Transverse colon (tissue), 4 donors: ENCODE data around the gene RGS5. TPM values are rescaled to one million over a fixed set of nuclear protein-coding genes. Genes with fewer than 3 reads are reported as not detected.

Experiments used
- DNase-seq: peaks from one replicate; pipeline ENCODE4 v3.0.0-alpha.2; 2019
- H3K27ac ChIP-seq, 4 donors: fragments of 200-600 bp; sonication (generic); 2 replicates each; pipeline ENCODE4 v1.5.1; 2016 to 2018; ENCODE audit warnings: inconsistent platforms in 4 of 4
- H3K27me3 ChIP-seq: fragments of 200-600 bp; sonication (generic); 2 replicates; pipeline ENCODE4 v1.5.1; 2017; ENCODE audit warnings: inconsistent platforms
- H3K36me3 ChIP-seq, 4 donors: fragments of 200-600 bp; sonication (generic); 2 replicates each; pipeline ENCODE4 v1.5.1; 2017 to 2019; ENCODE audit warnings: inconsistent platforms in 4 of 4
- H3K4me1 ChIP-seq, 4 donors: fragments of 200-600 bp; sonication (generic); 2 replicates each; pipeline ENCODE4 v1.5.1; 2017 to 2020; ENCODE audit warnings: inconsistent platforms in 4 of 4
- H3K4me3 ChIP-seq, 4 donors: fragments of 200-600 bp; sonication (generic); 1 replicate in 1 of 4; 2 replicates in 3 of 4; pipeline versions ENCODE4 v1.5.1 to v1.6.1; 2017 to 2019; ENCODE audit warnings: inconsistent platforms in 4 of 4
- H3K9me3 ChIP-seq, 2 donors: fragments of 200-600 bp; sonication (generic); 2 replicates each; pipeline ENCODE4 v1.5.1; 2017 to 2019; ENCODE audit warnings: inconsistent platforms in 2 of 2
- EP300 ChIP-seq: sonication (generic); formaldehyde crosslinking; IDR thresholded peaks from one replicate; pipeline ENCODE4 v1.6.1; 2017; ENCODE audit warnings: antibody characterized with exemption, low read depth
- POLR2A ChIP-seq: fragments of 450-650 bp; IDR thresholded peaks from one replicate; pipeline ENCODE4 v1.6.1; 2016; ENCODE audit warnings: antibody characterized with exemption, mild to moderate bottlenecking, moderate library complexity
- POLR2AphosphoS5 ChIP-seq, 3 donors: sonication (generic); formaldehyde crosslinking; IDR thresholded peaks; one replicate each; pipeline ENCODE4 v1.6.1; 2016; ENCODE audit warnings: antibody characterized with exemption in 3 of 3
- WGBS, 2 donors: methylation state at CpG; one replicate each; pipeline ENCODE4 v1.1.5; 2018; ENCODE audit warnings: low coverage in 1 of 2; 5-methylcytosine and 5-hydroxymethylcytosine counted together
- in situ Hi-C, 4 donors: fragments of 200-750 bp; cut with MboI; loops; one replicate each; pipeline versions ENCODE4 v1.15.0 to v1.15.1; 2017; ENCODE audit warnings: low sequenced_read_pairs in 3 of 4, low pct_ligation_motif_present in 1 of 4, low pct_unique_long_range_greater_than_20kb in 1 of 4
- intact Hi-C: fragments of 100-400 bp; cut with DNase I; formaldehyde crosslinking; loops from one replicate; pipeline ENCODE4 v1.15.1; 2023; ENCODE audit warnings: low total_unique reads
- total RNA-seq, 4 donors: library from RNA; depleted of rRNA; stranded (reverse); fragments of >200 nt; gene quantifications; one replicate each; pipeline ENCODE4 v1.1.0, GENCODE V29; 2016
- TF ChIP-seq, protein P1 (sequence below), 5 experiments: fragments of 200-600 bp in 3 of 5; fragments of 450-650 bp in 2 of 5; sonication (generic) in 3 of 5; IDR thresholded peaks; 1 replicate in 2 of 5; 2 replicates in 3 of 5; pipeline ENCODE4 v1.5.1; 2016 to 2017; ENCODE audit warnings: antibody characterized with exemption in 5 of 5, inconsistent platforms in 3 of 5, mild to moderate bottlenecking in 2 of 5, moderate library complexity in 1 of 5

RGS5 gene
- total RNA-seq, 4 donors from 2014 or later = 28.1 to 55.6 (median 41.8) TPM

- H3K9me3 ChIP-seq = no peaks in the 10 kb centered on the region
- no peaks in the 10 kb centered on the region for H3K36me3 ChIP-seq
- H3K27me3 ChIP-seq = no peaks in the 10 kb centered on the region
- H3K27ac ChIP-seq = peak overlapping the region in 3 of 4 donors; percentile 32 to 59 (median 47)
- 50 to 68% methylated on average over 1 of the region's 1 CpG for WGBS, 2 donors
- DNase-seq = no peak
- intact Hi-C loops = no loop called here
- H3K4me3 ChIP-seq = no peak overlapping the region
- in situ Hi-C loops = no loop called here
- TF ChIP-seq EP300 = no peak
- TF ChIP-seq POLR2A = no peak
- TF ChIP-seq, protein P1, sequence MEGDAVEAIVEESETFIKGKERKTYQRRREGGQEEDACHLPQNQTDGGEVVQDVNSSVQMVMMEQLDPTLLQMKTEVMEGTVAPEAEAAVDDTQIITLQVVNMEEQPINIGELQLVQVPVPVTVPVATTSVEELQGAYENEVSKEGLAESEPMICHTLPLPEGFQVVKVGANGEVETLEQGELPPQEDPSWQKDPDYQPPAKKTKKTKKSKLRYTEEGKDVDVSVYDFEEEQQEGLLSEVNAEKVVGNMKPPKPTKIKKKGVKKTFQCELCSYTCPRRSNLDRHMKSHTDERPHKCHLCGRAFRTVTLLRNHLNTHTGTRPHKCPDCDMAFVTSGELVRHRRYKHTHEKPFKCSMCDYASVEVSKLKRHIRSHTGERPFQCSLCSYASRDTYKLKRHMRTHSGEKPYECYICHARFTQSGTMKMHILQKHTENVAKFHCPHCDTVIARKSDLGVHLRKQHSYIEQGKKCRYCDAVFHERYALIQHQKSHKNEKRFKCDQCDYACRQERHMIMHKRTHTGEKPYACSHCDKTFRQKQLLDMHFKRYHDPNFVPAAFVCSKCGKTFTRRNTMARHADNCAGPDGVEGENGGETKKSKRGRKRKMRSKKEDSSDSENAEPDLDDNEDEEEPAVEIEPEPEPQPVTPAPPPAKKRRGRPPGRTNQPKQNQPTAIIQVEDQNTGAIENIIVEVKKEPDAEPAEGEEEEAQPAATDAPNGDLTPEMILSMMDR (IDR thresholded peaks at IDR 0.05) = no peak
- TF ChIP-seq POLR2AphosphoS5 (IDR thresholded peaks at IDR 0.05) = no peak
- no peaks in the 10 kb centered on the region for H3K4me1 ChIP-seq
These were observed 845 bp upstream of the RGS5 start for GRCh38 chr1:163203561-163203960.

DNA sequence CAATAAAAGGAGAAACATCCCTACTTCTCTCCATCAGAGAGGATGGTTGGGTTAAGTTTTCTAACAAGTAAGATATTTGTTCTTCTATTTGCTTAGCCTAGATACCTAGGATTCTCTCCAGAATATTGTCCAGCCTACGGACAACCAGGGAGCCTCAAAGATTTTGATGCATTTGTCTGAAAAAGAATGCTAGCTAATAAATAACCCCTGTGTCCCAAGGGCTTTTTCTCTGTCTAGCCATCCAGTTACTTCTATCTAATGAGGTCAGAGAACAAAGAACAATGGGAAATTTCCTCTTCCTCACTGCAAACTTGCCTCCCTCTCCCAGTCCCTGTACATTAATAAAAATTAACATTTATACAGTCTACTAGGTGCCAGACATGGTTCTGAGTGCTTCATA, 810 bp downstream of the RGS5 start:
- TF ChIP-seq POLR2AphosphoS5 (IDR thresholded peaks at IDR 0.05) = no peak
- TF ChIP-seq, protein P1 (IDR thresholded peaks at IDR 0.05) = no peak
- no peak for TF ChIP-seq POLR2A
- TF ChIP-seq EP300 = no peak
- in situ Hi-C loops (no loop called here), intact Hi-C loops (no loop called here)
- Histone ChIP-seq H3K9me3 (no peaks in the 10 kb centered on the region), H3K4me3 (peak overlapping the region in 2 of 4 donors; percentile 8 to 26), H3K27ac (peak overlapping the region; percentile 9 to 59 (median 40)), H3K4me1 (no peaks in the 10 kb centered on the region), H3K27me3 (no peaks in the 10 kb centered on the region), H3K36me3 (no peaks in the 10 kb centered on the region)
- 43% methylated on average over 1 of the region's 1 CpG; no CpG with 5 or more reads in 1 of the 2 donors for WGBS, 2 donors
- no peak for DNase-seq

DNA sequence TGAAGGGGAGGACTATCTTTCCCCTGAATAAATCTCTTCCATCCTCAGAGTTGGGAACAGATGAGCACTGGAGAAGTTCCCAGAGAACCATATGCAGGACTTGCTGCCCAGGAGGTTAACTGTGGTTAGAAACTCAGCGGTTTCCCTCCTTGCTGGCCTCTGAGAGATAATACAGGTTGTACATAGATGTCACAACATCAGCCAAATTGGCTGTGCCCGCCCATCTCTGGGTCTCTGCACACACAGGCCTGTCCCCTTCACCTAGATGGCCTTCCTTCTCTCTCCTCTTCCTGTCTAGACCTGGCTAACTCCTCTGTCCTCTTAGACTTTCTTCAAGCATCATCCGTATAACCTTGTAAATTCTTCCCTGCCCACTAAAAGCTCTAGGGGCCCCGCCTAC, 5.7 kb downstream of the RGS5 start:
- Histone ChIP-seq H3K36me3 (no peaks in the 10 kb centered on the region), H3K4me1 (no peaks in the 10 kb centered on the region), H3K27me3 (no peaks in the 10 kb centered on the region), H3K9me3 (no peaks in the 10 kb centered on the region), H3K27ac (no peak overlapping the region), H3K4me3 (no peak overlapping the region)
- no peak for DNase-seq
- TF ChIP-seq POLR2AphosphoS5 (IDR thresholded peaks at IDR 0.05) = no peak
- no peak for TF ChIP-seq EP300
- TF ChIP-seq, protein P1 (IDR thresholded peaks at IDR 0.05) = no peak
- no peak for TF ChIP-seq POLR2A
- 65 to 82% methylated on average over 2 to 4 of the region's 4 CpGs for WGBS, 2 donors
- intact Hi-C loops (no loop called here), in situ Hi-C loops (loop anchor here in 2 of 4 donors (25.0 kb wide), 1 partner anchor 335 kb away; the partner anchor contains the start of gene CCDC190 (in 2 of the 2))

DNA sequence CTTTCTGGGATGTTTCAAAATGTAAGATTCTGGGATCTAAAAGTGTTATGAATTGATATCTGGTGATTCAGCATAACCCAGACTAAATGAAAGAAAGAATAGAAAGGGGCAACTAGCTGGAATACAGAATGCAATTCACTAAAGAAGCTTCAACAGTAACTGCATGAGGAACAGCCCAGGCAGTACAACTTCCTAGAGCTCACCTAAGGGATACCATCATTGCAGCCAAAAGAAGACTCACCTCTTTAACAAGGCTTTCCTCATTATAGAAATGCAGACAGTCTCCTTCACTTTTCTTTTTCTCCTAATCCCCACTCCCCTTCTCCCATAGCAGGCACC, 6.3 kb downstream of the RGS5 start:
- in situ Hi-C loops = loop anchor here in 2 of 4 donors (25.0 kb wide), 1 partner anchor 334 kb away; the partner anchor contains the start of gene CCDC190 (in 2 of the 2)
- Histone ChIP-seq H3K36me3 (no peaks in the 10 kb centered on the region), H3K27ac (no peak overlapping the region), H3K9me3 (no peaks in the 10 kb centered on the region), H3K4me1 (no peaks in the 10 kb centered on the region), H3K27me3 (no peaks in the 10 kb centered on the region), H3K4me3 (no peak overlapping the region)
- intact Hi-C loops = no loop called here
- TF ChIP-seq, protein P1 (IDR thresholded peaks at IDR 0.05) = no peak
- TF ChIP-seq POLR2AphosphoS5 (IDR thresholded peaks at IDR 0.05) (no peak), EP300 (no peak), POLR2A (no peak)
- no peak for DNase-seq
